Measurements from ENCODE around the gene MAMDC4. TPM values are rescaled to one million over a fixed set of nuclear protein-coding genes. Genes with fewer than 3 reads are reported as not detected.

MAMDC4 gene
- total and polyA plus RNA-seq, 2 of the 13 experiments (the other 11 are each of a cell fraction or from before 2014, with no cell fraction given), result 6.0 to 6.8 TPM

- TF ChIP-seq ZNF558 (CRISPR knock-in tag; IDR thresholded peaks at IDR 0.05; ENCODE audit: borderline replicate concordance) (peak; percentile 39; the same call in 1 of the 2 replicates), MNT (IDR thresholded peaks at IDR 0.05) (peak; percentile 93), ZNF484 (CRISPR knock-in tag; IDR thresholded peaks at IDR 0.05; ENCODE audit: borderline replicate concordance, low read depth) (no peak), ZSCAN12 (CRISPR knock-in tag; IDR thresholded peaks at IDR 0.05) (no peak), ZNF205 (CRISPR knock-in tag; IDR thresholded peaks at IDR 0.05) (peak; percentile 39; the same call in 1 of the 2 replicates), MTF2 (CRISPR knock-in tag; IDR thresholded peaks at IDR 0.05; ENCODE audit: borderline replicate concordance) (no peak), ZNF646 (CRISPR knock-in tag; IDR thresholded peaks at IDR 0.05) (no peak), ZBTB3 (CRISPR knock-in tag; IDR thresholded peaks at IDR 0.05; ENCODE audit: borderline replicate concordance, low read depth) (peak; percentile 97; the same call in 1 of the 2 replicates), ZBTB1 (CRISPR knock-in tag; IDR thresholded peaks at IDR 0.05; ENCODE audit: borderline replicate concordance) (no peak), SMARCE1 (IDR thresholded peaks at IDR 0.05; ENCODE audit: borderline replicate concordance) (no peak), ZBTB37 (CRISPR knock-in tag; IDR thresholded peaks at IDR 0.05) (no peak), ZZZ3 (CRISPR knock-in tag; IDR thresholded peaks at IDR 0.05; ENCODE audit: borderline replicate concordance) (peak; percentile 64; the same call in 1 of the 2 replicates), ZFP82 (CRISPR knock-in tag; IDR thresholded peaks at IDR 0.05; ENCODE audit: borderline replicate concordance) (peak; percentile 50; the same call in 1 of the 2 replicates), ZNF724P (CRISPR knock-in tag; IDR thresholded peaks at IDR 0.05; ENCODE audit: borderline replicate concordance) (0 out of 2 replicates have a peak, but pooled peaks have one; percentile 32), ZNF83 (CRISPR knock-in tag; IDR thresholded peaks at IDR 0.05; ENCODE audit: borderline replicate concordance) (no peak), PAX8 (CRISPR knock-in tag; IDR thresholded peaks at IDR 0.05; ENCODE audit: borderline replicate concordance) (0 out of 2 replicates have a peak, but pooled peaks have one; percentile 42), ATF2 (CRISPR knock-in tag; IDR thresholded peaks at IDR 0.05) (peak; percentile 72)
Observed at GRCh38 chr9:136882109-136882946, 30.2 kb downstream of the MAMDC4 start (continued).
